T47D (cell line): Measurements from ENCODE around the gene HMCES.

ENCODE experiments used
- DNase-seq, 2 experiments: peaks; one replicate each; pipeline versions ENCODE4 v3.0.0 to v3.0.0-alpha.2; 2011 to 2012; ENCODE audit warnings: low read depth in 1 of 2, low spot score in 1 of 2
- JUND ChIP-seq: IDR thresholded peaks from 2 replicates; pipeline ENCODE4 v1.6.1; 2012; ENCODE audit warnings: low read depth
- in situ Hi-C: cut with HindIII; loops from 2 replicates; pipeline ENCODE4 v1.10.0; 2016; ENCODE audit warnings: low sequenced_read_pairs, low pct_unique_long_range_greater_than_20kb

Gene HMCES

GRCh38 chr3:129313665-129314385 is 35.2 kb downstream of the HMCES start:
- no peak for TF ChIP-seq JUND
- DNase-seq: peak in 1 of 2 experiments; percentile 35
- in situ Hi-C loops: no loop called here

GRCh38 chr3:129314386-129315222 is 35.9 kb downstream of the HMCES start:
- in situ Hi-C loops: no loop called here
- no peak for TF ChIP-seq JUND
- DNase-seq: peak; percentile 85 to 94

GRCh38 chr3:129315223-129315997 is 36.7 kb downstream of the HMCES start:
- in situ Hi-C loops: no loop called here
- peak; percentile 53 to 63 for DNase-seq

GRCh38 chr3:129315998-129316247 is 37.3 kb downstream of the HMCES start:
- no peak for TF ChIP-seq JUND
- in situ Hi-C loops: no loop called here
- DNase-seq: no peak

More at GRCh38 chr3:129315223-129315997, 36.7 kb downstream of the HMCES start:
- TF ChIP-seq JUND: no peak

GRCh38 chr3:129316248-129317013 is 37.8 kb downstream of the HMCES start:
- DNase-seq: peak; percentile 90 to 91
- in situ Hi-C loops: no loop called here
- TF ChIP-seq JUND: no peak

- DNase-seq: no peak
- no peak for TF ChIP-seq JUND
- in situ Hi-C loops: no loop called here
Measured at GRCh38 chr3:129317014-129317771, 38.5 kb downstream of the HMCES start.

GRCh38 chr3:129317848-129318247 is 39.2 kb downstream of the HMCES start:
- TF ChIP-seq JUND: no peak
- in situ Hi-C loops: no loop called here
- no peak for DNase-seq

GRCh38 chr3:129318921-129319320 is 40.3 kb downstream of the HMCES start:
- no peak for TF ChIP-seq JUND
- in situ Hi-C loops: no loop called here
- DNase-seq: no peak

- no peak for TF ChIP-seq JUND
- in situ Hi-C loops: no loop called here
Measured at GRCh38 chr3:129320261-129320660, 41.6 kb downstream of the HMCES start.

GRCh38 chr3:129320825-129321487 is 42.3 kb downstream of the HMCES start:
- in situ Hi-C loops: no loop called here
- DNase-seq: no peak
- no peak for TF ChIP-seq JUND

More at GRCh38 chr3:129320261-129320660, 41.6 kb downstream of the HMCES start:
- DNase-seq: no peak

GRCh38 chr3:129321887-129322286 is 43.2 kb downstream of the HMCES start:
- TF ChIP-seq JUND: no peak
- in situ Hi-C loops: no loop called here
- DNase-seq: no peak
